NB4 (cell line): ENCODE results near the gene COL4A2.

Experiments used
- CTCF ChIP-seq: IDR thresholded peaks from one replicate; pipeline ENCODE4 v1.5.1; 2012; ENCODE audit warnings: low read depth, low read length
- MYC ChIP-seq: IDR thresholded peaks from 2 replicates; pipeline ENCODE4 v1.6.1; 2011; ENCODE audit warnings: low read depth, low read length
- POLR2A ChIP-seq: IDR thresholded peaks from 2 replicates; pipeline ENCODE4 v1.6.1; 2011; ENCODE audit warnings: mild to moderate bottlenecking; ENCODE audit not compliant: insufficient read length; ENCODE audit errors: extremely low read depth

- TF ChIP-seq POLR2A, result no peak
- no peak for TF ChIP-seq CTCF
- TF ChIP-seq MYC, result no peak
These were observed 131.1 kb downstream of the COL4A2 start for GRCh38 chr13:110438211-110438610.
